ENCODE results near the gene HELZ. TPM values are rescaled to one million over a fixed set of nuclear protein-coding genes. Genes with fewer than 3 reads are reported as not detected.

Gene HELZ
- polyA plus RNA-seq, 1 donor = 25.7 TPM

DNA sequence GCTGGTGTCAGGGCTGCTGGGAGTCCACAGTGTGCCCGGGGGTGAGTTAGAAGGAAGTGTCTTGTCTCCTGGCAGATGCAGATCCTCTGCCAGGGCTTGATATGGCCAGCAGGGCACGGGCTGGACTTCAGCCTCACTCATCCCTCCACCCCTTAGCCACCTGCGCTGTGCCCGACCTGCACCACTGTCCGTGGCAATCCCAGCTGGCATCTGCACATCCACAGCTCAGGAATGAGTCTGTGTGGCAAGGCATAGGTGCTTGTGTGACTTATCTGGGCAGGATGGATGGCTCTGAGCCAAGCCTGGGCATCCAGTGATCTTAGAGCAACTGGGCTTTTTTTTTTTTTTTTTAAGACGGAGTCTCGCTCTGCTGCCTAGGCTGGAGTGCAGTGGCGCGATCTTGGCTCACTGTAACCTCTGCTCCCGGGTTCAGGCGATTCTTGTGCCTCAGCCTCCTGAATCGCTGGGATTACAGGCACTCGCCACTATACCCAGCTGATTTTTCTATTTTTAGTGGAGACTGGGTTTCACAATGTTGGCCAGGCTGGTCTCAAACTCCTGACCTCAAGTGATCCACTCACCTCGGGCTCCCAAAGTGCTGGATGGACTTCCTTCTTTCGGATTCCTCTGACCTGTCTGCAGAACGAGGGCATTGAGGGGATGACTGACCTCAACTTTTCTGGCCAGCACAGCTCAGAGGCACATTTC, 223.1 kb downstream of the HELZ start:
- no peak overlapping the region for H3K27ac ChIP-seq (ENCODE audit: low read length)
- no peak for DNase-seq
- H3K9me3 ChIP-seq (ENCODE audit: control insufficient read depth, low read depth, low read length) = no peaks in the 10 kb centered on the region
- no peaks in the 10 kb centered on the region for H3K36me3 ChIP-seq (ENCODE audit: control insufficient read depth, insufficient read depth, low read length)
- no peaks in the 10 kb centered on the region for H3K27me3 ChIP-seq (ENCODE audit: control insufficient read depth, insufficient read depth, low read length)
- WGBS (ENCODE audit: insufficient coverage, low lambda C conversion rate) = 100% methylated on average over 1 of the region's 16 CpGs
- no peaks in the 10 kb centered on the region for H3K4me1 ChIP-seq (ENCODE audit: control insufficient read depth, insufficient read depth, low read length)
- no peak overlapping the region for H3K4me3 ChIP-seq (ENCODE audit: low read length)

GRCh38 chr17:67021196-67021595, 223.8 kb downstream of the HELZ start:
- DNase-seq = no peak
- Histone ChIP-seq H3K9me3 (ENCODE audit: control insufficient read depth, low read depth, low read length) (no peaks in the 10 kb centered on the region), H3K4me3 (ENCODE audit: low read length) (no peak overlapping the region), H3K27ac (ENCODE audit: low read length) (no peak overlapping the region), H3K36me3 (ENCODE audit: control insufficient read depth, insufficient read depth, low read length) (no peaks in the 10 kb centered on the region), H3K4me1 (ENCODE audit: control insufficient read depth, insufficient read depth, low read length) (no peaks in the 10 kb centered on the region), H3K27me3 (ENCODE audit: control insufficient read depth, insufficient read depth, low read length) (no peaks in the 10 kb centered on the region)
- WGBS (ENCODE audit: insufficient coverage, low lambda C conversion rate) = no CpG with 5 or more reads among the region's 7 CpGs

Other genes starting within 250 kb of the HELZ start
- gene CACNG1, start 200.6 kb downstream of the HELZ start, polyA plus RNA-seq = 0.25 TPM
- gene PSMD12, start 121.4 kb upstream of the HELZ start, polyA plus RNA-seq = 34.1 TPM
- gene PITPNC1, start 132.1 kb upstream of the HELZ start, polyA plus RNA-seq = 6.7 TPM

Data from large intestine (tissue), 3 donors.